ENCODE data around the gene SARDH.

- TF ChIP-seq CTCF (IDR thresholded peaks at IDR 0.05) (no peak), POLR2A (IDR thresholded peaks at IDR 0.05) (no peak)
Measured at GRCh38 chr9:133640160-133640559, 98.0 kb downstream of the SARDH start.
